Activated CD4-positive, alpha-beta T cell treated with anti-CD3 and anti-CD28 coated beads for 48 hours (primary cell): ENCODE measurements around the gene KLHL30.

ENCODE experiments used
- DNase-seq: peaks from one replicate; pipeline ENCODE4 v3.0.0-alpha.2; 2020

The KLHL30 gene

DNA sequence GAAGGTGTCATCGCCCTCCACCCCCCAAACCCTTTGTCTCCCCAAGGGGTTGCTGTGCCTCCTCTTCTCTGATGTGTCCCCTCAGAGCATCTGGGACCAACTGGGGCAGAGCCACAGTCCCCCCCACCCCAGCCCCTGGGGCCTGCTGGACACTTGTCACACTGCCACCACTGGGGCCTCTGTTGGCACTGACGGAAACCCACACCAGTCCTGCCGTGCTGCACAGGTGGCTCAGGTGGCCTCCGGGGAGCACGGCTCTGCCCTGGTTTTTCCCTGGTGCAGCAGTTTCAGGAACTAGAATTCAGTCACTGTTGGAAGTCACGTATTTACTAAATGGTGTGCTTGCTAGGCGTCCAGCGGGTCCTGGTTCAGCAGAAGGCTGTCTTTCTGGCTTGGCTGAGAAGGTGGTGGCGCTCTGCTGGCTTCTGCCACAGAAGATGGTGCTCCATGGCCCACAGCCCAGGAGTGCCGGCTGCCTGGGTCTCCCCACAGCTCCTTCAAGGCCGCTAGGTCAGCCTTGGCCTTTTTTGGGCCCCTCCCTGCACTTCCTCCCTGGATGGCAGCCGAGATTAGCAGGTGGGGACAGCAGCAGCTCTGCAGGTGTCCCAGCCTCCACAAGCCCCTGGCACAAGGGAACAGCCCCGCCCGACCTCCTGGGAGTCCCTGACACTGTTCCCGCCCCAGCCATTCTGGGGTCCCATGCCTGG is 18.6 kb upstream of the KLHL30 start:
- DNase-seq, result no peak

DNA sequence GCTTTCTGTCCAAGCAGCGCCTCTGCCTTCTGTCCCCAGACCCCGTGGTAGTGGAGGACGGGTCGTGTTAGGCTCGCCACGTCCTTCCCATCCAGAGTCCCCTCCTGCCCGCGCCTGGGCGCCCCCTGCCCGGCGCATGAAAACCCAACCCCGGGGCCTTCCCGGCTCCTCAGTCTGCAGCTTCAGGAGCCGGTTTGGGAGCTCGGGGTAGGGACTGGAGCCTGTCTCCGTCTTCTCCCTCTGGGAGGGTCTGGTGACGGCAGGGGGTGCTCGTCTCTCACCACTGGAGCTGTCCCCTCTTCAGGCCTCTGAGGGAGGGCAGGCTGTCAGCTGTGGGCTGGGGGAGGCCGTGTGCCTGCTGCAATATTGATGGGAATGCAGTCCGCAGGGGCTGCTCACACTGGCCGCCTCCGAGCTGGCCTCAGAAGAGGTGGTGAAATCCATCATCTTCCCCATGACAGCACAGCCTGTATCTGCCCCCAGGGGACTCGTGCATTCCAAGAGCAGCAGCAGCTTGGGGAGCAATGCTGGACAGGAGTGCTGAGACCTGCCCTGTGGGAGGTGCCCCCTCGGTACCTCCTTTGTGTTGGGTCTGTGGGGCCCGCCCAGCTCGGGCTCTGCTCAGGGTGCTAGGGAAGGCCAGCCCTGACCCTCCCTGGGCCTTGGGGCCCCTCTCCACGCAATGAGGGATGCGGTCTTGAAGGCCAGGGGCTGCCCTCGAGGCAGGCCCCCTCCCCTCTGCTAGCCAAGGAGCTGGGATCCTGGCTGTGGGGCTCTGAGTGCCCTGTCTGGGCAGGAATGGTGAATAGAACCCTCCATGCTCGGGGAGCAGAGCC is 17.8 kb upstream of the KLHL30 start:
- no peak for DNase-seq

DNA sequence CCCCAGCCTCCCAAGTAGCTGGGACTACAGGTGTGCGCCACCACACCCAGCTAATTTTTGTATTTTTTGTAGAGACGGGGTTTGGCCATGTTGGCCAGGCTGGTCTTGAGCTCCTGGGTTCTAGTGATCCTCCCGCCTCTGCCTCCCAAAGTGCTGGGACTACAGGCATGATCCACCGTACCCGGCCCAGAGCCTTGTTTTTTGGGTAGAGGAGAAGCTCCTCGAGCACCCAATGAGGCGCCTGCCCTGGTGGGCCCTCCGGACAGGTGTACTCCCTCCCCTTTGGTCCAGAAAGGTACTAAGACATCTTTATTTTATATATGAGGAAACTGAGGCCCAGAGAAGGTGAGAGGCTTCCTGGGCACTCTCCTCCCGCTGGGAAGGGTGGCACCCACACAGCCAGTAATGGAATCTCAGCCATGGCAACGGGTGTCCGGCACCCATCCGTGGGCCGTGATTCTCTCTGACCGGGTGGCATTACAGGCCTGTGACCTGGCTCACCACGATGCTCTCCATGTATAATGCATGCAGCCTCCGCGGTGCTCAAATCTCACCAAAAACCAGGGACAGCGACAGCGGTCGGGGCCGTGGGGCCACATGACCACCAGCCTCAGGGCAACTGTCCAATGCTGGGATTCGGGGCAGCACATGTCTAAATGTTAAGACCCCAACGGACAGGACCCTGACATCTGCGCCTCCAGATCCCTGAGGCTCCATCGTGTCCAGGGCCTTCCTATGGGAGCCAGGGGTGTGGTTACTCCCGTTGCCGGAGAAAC is 16.8 kb upstream of the KLHL30 start:
- no peak for DNase-seq

DNA sequence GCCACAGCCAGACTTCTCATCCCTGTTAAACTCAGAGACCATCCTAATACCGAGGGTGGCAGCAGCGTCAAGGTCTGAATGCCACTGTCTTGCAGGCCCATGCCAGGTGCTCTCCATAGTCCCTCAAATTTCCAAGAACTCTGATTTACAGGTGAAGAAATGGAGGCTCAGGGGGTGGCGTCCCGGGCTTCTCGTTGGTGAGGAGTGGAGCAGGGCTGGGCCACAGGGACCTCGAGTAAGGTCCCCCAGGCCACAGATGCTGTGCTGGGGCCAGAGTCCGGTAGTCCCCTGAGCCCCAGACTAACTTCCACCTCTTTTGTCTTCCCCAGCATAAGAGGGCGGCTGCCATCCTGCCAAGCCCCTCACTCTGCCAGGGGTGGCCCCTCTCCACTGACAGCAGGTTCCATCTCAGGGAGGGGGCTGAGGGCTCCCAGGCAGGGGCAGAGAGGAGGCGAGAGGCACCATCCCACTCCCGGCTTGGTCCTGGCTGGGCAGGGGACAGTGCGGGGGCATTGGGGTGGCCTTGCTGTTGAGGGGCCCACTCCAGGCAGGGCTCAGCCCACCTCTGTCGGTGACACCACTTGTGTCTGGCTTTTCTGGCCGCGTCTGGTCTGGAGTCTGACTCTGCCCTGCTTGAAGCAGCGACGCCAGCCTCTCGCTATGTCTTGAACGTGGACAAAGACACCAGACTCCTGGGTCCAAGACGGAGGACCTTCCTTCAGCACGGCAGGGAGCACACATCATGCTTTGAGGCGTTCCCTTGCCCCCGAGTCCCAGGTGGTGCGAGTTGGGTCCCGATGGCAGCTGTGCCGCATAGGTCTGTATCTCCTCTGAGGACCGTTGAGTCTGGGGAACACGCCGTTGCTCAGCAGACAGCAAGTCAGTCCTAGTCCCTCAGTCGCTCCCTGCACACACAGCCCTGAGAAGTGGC is 15.9 kb upstream of the KLHL30 start:
- no peak for DNase-seq

DNA sequence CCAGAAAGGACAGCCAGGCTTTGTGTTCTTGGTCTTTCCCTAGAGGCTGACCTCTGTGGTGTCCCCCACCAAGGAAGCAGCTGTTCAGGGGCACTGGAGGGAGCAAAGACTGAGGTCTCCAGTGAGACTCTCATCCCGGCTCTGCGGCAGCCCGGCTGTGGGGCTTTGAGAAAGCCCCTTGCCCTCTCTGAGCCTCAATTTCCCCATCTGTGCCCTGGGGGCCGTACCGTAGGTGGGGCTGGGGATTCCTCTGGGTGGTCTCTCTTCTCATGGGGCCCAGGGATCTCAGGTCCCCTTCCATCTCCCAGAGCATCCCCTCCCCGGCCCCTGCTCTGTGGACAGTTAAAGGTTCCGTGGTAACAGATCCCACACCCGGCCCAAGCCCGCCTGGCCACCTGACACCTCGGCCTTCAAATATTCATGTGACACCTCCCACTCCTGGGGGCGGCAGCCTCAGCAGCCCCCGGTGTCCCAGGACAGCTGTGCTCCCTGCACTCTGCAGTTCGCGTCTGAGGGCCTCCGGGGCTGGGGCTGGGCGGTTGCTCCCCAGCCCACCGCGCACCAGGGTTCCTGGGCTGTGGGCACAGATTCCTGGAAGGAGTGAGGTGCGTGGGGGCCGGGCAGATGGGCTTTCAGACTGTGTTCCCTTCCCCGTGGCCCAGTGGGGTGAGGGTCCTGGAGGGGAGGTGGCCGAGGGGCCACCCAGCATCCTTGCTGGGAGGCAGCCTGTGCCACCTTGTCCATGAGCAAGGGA is 15.1 kb upstream of the KLHL30 start:
- no peak for DNase-seq

DNA sequence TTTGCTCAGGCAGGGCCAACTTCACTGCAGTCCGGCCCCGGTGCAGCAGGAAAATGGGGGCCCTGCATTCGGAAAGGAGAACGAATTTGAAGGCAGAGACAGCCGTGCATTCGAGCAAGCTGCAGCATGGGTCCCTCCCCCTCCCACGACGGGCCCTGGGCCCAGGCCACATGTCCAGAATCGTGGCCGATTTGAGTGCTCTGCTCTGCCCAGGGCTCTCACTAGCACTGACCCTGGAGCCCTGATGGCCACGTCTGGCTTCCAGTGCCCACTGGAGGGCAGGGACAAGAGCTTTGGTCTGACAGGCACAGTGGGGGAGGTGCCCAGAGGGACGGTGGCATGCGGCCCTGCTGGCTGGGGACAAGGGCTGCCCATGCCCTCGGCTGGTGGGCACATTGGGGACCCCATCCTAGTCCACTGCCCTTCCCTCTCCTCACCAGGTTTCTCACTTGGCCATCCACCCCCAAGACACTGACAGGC is 14.4 kb upstream of the KLHL30 start:
- no peak for DNase-seq

DNA sequence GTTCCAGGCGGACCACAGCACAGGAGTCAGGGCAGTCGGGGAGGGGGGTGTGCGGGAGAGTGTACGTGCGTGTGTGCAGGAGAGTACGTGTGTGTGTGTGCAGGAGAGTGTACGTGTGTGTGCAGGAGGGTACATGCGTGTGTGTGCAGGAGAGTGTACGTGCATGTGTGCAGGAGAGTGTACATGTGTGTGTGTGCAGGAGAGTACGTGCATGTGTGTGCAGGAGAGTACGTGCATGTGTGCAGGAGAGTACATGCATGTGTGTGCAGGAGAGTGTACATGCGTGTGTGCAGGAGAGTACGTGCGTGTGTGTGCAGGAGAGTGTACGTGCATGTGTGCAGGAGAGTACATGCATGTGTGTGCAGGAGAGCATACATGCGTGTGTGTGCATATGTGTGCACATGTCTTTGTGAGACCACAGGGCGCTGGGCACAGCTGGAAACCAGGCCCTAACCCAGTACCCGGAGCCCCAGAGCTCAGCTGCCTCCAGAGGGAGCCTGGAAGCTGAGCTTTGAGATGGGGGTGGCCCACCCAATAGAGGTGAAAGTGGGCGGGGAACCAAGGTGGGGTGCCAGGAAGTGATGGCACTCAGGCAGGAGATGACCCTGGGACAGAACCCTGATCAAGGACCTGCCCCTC is 13.9 kb upstream of the KLHL30 start:
- no peak for DNase-seq

DNA sequence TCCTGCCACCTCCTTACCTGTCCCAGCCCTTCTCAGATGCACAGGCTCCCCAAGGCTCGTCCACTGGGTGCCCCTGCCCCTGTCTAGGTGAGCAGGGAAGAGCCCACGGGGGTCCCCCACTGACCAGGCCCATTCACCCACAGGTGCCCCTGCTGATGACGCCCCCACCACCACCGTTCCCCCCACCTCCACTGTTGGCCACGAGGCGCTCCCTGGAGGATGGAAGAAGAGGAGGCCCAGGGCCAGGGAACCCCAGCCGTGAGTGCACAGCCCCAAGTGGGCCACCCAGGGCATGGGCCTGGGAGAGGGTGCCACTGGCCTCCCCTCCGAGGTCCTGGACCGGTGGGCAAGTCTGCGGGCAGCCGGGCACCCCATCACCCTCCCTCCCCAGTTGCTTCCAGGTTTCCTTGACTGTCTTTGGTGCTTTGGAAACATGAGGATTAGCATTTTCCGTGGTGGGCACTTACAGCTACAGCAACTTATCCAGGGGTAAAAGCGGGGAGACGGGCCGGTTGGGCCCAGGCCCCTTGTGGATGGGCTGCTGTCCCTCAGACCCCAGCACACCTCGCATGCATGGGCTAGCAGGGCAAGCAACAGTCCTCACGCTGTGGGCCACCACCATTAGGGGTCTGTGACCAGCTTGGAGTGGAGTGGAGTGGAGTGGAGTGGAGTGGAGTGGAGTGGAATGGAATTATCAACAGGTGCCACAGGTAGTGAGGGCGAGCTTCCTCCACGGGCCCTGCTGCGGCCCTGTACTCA is 13.2 kb upstream of the KLHL30 start:
- no peak for DNase-seq

DNA sequence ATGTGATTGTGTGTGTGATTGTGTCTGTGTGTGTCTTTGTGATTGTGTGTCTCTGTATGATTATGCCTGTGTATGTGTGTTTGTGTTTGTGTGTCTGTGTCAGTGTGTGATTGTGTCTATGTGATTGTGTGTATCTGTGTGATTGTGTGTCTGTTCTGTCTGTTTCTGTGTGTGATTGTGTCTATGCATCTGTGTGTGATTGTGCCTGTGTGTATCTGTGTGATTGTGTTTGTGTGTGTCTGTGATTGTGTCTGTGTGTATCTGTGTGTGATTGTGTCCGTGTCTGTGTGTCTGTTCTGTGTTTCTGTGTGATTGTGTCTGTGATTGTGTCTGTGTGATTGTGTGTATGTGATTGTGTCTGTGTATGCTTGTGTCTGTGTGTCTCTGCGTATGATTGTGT is 12.1 kb upstream of the KLHL30 start:
- no peak for DNase-seq

DNA sequence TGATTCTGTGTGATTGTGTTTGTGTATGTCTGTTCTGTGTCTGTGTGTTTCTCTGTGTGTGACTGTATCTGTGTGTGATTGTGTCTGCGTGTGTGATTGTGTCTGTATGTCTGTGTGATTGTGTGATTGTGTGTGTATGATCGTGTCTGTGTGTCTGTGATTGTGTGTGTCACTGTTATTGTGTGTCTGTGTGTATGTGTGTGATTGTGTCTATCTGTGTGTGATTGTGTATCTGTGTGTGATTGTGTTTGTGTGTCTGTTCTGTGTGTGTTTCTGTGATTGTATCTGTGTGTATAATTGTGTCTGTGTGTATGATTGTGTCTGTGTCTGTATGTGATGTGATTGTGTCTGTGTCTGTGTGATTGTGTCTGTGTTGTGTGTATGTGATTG is 11.7 kb upstream of the KLHL30 start:
- no peak for DNase-seq

DNA sequence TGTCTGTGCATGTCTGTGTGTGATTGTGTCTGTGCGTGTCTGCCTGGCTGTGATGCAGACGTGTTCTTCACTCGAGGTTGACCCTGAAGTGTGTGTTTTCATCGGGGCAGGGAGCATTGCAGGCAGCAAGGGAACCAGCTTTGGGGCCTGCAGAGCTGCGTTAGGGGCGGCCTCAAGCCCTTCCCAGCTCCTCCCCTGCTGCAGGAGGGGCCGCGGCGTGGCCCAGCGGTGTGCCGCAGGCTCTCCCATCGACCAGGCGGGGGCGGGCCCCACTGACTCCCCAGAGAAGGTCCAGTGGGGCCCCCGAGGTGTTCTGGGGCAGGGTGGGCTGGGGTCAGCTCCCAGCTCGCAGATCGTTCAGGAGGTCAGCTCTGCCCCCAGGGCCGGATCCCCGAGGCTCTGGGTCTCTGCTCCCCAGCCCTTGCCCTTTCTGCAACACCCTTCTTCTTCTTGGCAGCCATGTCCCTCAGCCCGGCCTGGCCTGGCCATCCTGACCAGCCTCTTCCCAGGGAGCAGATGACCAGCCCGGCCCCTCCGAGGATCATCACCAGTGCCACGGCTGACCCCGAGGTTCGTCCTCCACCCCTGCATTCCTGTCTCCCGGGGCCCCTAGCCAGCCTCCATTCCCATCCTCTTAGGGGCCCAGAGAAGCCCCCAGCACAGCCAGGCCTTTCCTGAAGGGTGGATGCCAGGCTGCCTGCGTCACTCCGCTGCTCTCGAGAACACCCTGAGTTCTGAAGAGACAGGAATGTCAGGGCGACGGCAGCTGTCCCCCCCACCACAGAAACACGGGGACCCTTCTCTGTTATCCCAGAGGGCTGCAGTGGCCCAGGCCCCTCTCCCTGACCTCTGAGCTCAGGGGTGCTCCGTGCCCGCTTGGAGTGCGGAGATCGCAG is 11.1 kb upstream of the KLHL30 start:
- peak; percentile 31 for DNase-seq

DNA sequence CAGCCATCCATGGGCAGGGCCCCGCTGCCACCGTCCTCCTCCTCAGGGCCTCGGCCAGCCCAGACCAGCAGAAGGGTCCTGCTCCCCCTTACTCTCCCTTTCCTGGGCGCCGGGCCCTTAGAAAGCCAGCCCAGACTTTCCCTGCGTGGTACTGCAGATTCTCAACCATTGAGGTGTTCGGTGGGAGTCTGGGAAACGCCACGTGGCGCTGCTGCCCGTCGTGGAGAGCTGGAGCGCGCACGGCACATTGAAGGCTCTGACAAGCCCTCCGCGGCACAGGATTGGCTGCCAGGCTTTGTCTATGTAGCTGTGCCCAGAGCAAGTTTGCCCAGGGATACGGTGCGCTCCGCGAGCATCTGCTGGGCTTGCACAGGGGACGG is 10.4 kb upstream of the KLHL30 start:
- no peak for DNase-seq

DNA sequence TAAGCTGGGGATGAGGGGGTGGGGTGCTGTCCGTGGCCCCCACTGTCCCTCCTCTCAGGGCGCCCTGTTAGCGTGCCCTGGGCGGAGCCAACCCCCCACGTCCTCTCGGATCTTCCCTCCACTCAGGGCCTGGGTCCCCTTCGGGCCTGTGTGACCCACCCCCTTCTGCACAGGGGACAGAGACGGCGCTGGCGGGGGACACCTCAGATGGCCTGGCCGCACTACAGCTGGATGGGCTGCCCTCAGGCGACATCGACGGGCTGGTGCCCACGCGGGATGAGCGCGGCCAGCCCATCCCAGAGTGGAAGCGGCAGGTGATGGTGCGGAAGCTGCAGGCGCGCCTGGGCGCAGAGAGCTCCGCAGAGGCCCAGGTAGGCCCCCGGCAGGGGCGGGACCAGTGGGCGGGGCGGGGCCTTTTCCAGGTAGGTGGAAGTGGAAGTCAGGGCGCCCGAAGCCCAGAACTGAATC is 9.9 kb upstream of the KLHL30 start:
- DNase-seq, result no peak

DNA sequence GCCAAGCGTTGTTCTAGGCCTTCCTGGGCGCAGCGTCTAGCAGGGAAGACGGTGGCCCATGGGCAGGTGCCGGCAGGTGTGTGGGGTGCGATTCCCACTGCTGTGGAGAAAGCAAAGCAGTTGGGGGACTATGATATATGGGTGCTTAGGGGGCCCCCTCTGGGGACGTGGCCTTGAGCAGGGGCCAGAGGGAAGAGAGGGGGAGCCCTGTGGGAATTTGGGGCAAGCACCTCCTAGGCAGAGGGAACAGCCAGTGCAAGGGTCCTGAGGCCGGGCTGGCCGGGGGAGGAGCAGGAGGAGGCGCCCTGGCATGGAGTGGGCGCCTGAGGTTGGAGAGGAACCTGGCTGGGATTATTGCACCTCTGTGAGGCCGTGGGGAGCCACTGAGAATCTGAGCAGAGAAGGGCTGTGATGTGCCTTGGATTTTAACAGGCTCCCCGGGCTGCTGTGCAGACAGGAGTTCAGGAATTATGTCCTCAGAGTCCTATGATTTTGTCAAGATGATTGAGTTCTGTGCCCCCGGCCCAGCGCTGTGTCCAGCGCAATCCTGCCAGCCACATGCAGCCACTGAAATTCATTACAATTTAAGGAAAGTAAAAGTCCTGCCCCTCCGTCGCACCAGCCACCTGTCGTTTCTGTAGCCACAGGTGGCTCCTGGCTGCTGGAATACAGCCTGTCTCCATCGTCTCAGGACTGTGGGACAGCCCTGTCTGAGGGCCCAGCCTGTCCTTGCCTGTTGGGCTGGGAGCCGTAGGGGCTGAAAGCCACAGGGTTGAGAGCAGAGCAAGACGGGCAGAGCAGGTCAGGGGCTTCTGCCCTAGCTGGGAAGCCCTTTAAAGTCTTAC is 9.1 kb upstream of the KLHL30 start:
- DNase-seq, result no peak

DNA sequence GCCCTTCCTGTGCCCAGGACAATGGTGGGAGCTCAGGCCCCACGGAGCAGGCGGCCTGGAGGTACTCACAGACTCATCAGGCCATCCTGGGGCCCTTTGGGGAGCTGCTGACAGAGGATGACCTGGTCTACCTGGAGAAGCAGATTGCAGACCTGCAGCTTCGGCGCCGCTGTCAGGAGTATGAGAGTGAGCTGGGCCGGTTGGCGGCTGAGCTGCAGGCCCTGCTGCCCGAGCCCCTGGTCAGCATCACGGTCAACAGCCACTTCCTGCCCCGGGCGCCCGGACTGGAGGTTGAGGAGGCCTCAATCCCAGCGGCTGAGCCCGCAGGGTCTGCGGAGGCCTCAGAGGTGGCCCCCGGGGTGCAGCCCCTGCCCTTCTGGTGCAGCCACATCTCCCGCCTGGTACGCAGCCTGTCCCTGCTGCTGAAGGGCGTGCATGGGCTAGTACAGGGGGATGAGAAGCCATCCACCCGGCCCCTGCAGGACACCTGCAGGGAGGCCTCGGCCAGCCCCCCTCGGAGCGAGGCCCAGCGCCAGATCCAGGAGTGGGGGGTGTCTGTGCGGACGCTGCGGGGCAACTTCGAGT is 8.3 kb upstream of the KLHL30 start:
- no peak for DNase-seq

DNA sequence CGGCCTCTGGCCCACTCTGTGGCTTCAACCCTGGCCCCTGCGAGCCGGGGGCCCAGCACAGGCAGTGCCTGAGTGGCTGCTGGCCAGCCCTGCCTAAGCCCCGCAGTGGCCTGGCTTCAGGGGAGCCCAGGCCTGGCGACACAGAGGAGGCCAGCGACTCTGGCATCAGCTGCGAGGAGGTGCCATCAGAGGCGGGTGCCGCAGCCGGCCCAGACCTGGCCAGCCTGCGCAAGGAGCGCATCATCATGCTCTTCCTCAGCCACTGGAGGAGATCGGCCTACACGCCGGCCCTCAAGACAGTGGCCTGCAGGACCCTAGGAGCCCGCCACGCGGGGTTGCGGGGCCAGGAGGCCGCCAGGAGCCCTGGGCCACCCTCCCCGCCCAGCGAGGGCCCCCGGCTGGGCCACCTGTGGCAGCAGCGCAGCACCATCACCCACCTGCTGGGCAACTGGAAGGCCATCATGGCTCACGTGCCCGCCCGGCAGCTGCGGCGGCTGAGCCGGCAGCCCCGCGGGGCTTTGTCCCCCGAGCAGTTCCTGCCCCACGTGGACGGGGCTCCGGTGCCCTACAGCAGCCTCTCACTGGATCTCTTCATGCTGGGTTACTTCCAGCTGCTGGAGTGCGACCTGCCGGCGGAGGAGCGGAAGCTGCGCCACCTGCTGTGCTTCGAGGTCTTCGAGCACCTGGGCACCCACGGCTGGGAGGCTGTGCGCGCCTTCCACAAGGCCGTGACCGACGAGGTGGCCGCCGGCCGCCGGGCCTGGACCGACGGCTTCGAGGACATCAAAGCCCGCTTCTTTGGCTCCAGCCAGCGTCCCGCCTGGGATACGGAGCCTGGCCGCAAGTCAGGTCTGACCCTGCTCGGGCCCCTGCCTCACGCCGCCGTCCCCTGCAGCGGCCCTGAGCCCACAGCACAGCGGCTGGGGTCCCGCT is 7.5 kb upstream of the KLHL30 start:
- no peak for DNase-seq
